PFSK-1 (cell line): ENCODE data around the gene FOXA2.

Source experiments
- POLR2AphosphoS5 ChIP-seq: IDR thresholded peaks from 2 replicates; pipeline ENCODE4 v1.6.1; 2012; ENCODE audit warnings: low read depth, mild to moderate bottlenecking, control low read depth, low read length, moderate library complexity
- SIN3A ChIP-seq: IDR thresholded peaks from 2 replicates; pipeline ENCODE4 v1.6.1; 2012; ENCODE audit warnings: mild to moderate bottlenecking, low read length, moderate library complexity, borderline replicate concordance; ENCODE audit not compliant: insufficient read depth
- TAF1 ChIP-seq: IDR thresholded peaks from 2 replicates; pipeline ENCODE4 v1.6.1; 2012; ENCODE audit warnings: low read length, control low read depth, borderline replicate concordance; ENCODE audit not compliant: insufficient read depth
- TF ChIP-seq, protein P1 (sequence below), 2 experiments: IDR thresholded peaks; 2 replicates each; pipeline versions ENCODE4 v1.6.1 to v1.8.0; 2011 to 2012; ENCODE audit warnings: low read depth in 2 of 2, low read length in 2 of 2, control low read depth in 1 of 2, inconsistent platforms in 1 of 2, mild to moderate bottlenecking in 1 of 2, moderate library complexity in 1 of 2; ENCODE audit not compliant: insufficient read depth in 1 of 2

FOXA2 gene

DNA sequence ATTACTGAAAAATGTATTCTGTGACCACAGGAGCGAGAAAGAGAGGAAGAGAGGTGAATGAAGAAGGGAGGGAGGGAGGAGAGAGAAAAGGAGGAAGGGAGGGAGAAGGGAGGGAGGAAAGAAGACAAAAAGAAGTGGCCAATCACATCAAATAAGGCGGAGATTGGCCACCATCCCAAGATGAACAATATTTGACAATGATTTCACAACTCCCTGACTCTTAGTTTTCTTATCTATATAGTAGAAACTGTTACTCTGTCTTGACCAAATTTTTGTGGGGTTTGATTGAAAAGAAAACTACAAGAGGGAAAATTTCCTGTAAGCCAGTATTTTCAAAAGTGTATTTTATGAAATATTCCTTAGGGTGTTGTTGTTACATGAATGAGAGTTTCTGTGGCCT is 52.6 kb downstream of the FOXA2 start:
- TF ChIP-seq POLR2AphosphoS5 (no peak), SIN3A (no peak), TAF1 (no peak)

DNA sequence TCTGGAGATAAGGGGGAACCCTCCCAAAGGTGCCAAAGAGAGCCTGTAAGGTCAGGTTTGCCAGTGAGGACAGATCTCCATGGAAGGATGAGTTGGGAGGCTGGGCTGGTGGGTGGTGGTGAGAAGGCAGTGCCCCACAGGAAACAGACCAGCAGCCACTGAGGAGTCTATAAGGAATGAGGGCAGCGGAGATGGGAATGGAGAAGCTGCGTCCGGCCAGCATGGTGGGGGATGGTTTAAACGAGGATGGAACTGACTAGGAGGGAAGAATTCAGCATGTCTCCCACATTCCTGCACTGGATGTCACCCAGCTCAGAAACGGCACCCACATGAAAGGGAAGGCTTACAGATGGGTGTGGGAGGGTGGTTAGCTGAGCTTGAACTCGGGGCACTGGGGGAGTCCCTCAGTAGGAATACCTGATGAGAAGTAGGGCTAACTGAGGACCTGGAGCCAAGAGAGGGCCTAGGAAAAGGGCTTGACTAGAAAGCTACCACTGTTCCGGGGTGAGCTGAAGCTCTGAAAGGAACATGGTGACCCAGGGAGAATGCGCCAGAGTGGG is 53.2 kb downstream of the FOXA2 start:
- TF ChIP-seq, protein P1, sequence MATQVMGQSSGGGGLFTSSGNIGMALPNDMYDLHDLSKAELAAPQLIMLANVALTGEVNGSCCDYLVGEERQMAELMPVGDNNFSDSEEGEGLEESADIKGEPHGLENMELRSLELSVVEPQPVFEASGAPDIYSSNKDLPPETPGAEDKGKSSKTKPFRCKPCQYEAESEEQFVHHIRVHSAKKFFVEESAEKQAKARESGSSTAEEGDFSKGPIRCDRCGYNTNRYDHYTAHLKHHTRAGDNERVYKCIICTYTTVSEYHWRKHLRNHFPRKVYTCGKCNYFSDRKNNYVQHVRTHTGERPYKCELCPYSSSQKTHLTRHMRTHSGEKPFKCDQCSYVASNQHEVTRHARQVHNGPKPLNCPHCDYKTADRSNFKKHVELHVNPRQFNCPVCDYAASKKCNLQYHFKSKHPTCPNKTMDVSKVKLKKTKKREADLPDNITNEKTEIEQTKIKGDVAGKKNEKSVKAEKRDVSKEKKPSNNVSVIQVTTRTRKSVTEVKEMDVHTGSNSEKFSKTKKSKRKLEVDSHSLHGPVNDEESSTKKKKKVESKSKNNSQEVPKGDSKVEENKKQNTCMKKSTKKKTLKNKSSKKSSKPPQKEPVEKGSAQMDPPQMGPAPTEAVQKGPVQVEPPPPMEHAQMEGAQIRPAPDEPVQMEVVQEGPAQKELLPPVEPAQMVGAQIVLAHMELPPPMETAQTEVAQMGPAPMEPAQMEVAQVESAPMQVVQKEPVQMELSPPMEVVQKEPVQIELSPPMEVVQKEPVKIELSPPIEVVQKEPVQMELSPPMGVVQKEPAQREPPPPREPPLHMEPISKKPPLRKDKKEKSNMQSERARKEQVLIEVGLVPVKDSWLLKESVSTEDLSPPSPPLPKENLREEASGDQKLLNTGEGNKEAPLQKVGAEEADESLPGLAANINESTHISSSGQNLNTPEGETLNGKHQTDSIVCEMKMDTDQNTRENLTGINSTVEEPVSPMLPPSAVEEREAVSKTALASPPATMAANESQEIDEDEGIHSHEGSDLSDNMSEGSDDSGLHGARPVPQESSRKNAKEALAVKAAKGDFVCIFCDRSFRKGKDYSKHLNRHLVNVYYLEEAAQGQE (IDR thresholded peaks at IDR 0.05; ENCODE audit: insufficient read depth in 1 of 2, low read depth in 2 of 2, low read length in 2 of 2), result no peak
- TF ChIP-seq TAF1 (no peak), POLR2AphosphoS5 (no peak)
